DOHH2 (cell line): ENCODE measurements around the gene AJUBA.
"Not testable (repeated sequence)": the region's sequence is repeated elsewhere in the genome, so short reads cannot be mapped to it uniquely, and the experiment has no call there.

ENCODE experiments used
- H3F3A ChIP-seq: fragments of 200-600 bp; sonication (generic), shearing (Covaris generic); 2 replicates; pipeline ENCODE4 v1.6.0; 2016; ENCODE audit warnings: antibody characterized with exemption, mild to moderate bottlenecking; ENCODE audit not compliant: control insufficient read depth, insufficient read depth
- H3K27ac ChIP-seq: fragments of 200-600 bp; sonication (generic); 2 replicates; pipeline ENCODE4 v1.5.1; 2014; ENCODE audit warnings: low read depth, mild to moderate bottlenecking, low read length, moderate library complexity
- H3K27me3 ChIP-seq: fragments of 200-600 bp; sonication (generic); 2 replicates; pipeline ENCODE4 v1.6.1; 2014; ENCODE audit warnings: mild to moderate bottlenecking, low read length, mixed read lengths; ENCODE audit not compliant: control insufficient read depth
- H3K36me3 ChIP-seq: fragments of 200-600 bp; sonication (generic); 2 replicates; pipeline ENCODE4 v1.6.1; 2014; ENCODE audit warnings: mild to moderate bottlenecking, low read length, moderate library complexity, mixed read lengths; ENCODE audit not compliant: control insufficient read depth
- H3K4me1 ChIP-seq: fragments of 200-600 bp; sonication (generic); 2 replicates; pipeline ENCODE4 v1.6.1; 2014; ENCODE audit warnings: mild to moderate bottlenecking, low read length, mixed read lengths; ENCODE audit not compliant: control insufficient read depth
- H3K4me2 ChIP-seq: fragments of 200-600 bp; sonication (generic); 2 replicates; pipeline ENCODE4 v1.6.0; 2014; ENCODE audit warnings: mild to moderate bottlenecking, low read length, moderate library complexity
- H3K4me3 ChIP-seq: fragments of 200-600 bp; sonication (generic); 2 replicates; pipeline ENCODE4 v1.5.1; 2014; ENCODE audit warnings: mild to moderate bottlenecking, low read length, mixed read lengths
- H3K79me2 ChIP-seq: fragments of 200-600 bp; sonication (generic); 2 replicates; pipeline ENCODE4 v1.6.1; 2014; ENCODE audit warnings: mild to moderate bottlenecking, low read length, mixed read lengths; ENCODE audit not compliant: control insufficient read depth
- H3K9me2 ChIP-seq: fragments of 200-600 bp; sonication (generic); replicated peaks from 2 replicates; pipeline ENCODE4 v1.6.1; 2014; ENCODE audit warnings: mild to moderate bottlenecking, low read length, mixed read lengths; ENCODE audit not compliant: control insufficient read depth
- H3K9me3 ChIP-seq: fragments of 200-600 bp; sonication (generic); 2 replicates; pipeline ENCODE4 v1.6.1; 2014; ENCODE audit warnings: antibody characterized with exemption, low read length, mixed read lengths; ENCODE audit not compliant: control insufficient read depth, insufficient read depth
- H4K20me1 ChIP-seq: fragments of 200-600 bp; sonication (generic); 2 replicates; pipeline ENCODE4 v1.6.0; 2014; ENCODE audit warnings: low read depth, mild to moderate bottlenecking, antibody characterized with exemption, low read length, moderate library complexity; ENCODE audit not compliant: control insufficient read depth, insufficient read depth
- EZH2phosphoT487 ChIP-seq: fragments of 200-600 bp; sonication (generic); IDR thresholded peaks from 2 replicates; pipeline ENCODE4 v1.6.1; 2017; ENCODE audit warnings: borderline replicate concordance, mild to moderate bottlenecking, antibody characterized with exemption, low read length, moderate library complexity, mixed read lengths
- TF ChIP-seq, protein P1 (sequence below): fragments of 200-600 bp; sonication (generic); IDR thresholded peaks from one replicate; pipeline ENCODE4 v1.5.1; 2014; ENCODE audit warnings: antibody characterized with exemption, mild to moderate bottlenecking, low read depth, low read length; ENCODE audit not compliant: poor library complexity, severe bottlenecking

AJUBA gene

DNA sequence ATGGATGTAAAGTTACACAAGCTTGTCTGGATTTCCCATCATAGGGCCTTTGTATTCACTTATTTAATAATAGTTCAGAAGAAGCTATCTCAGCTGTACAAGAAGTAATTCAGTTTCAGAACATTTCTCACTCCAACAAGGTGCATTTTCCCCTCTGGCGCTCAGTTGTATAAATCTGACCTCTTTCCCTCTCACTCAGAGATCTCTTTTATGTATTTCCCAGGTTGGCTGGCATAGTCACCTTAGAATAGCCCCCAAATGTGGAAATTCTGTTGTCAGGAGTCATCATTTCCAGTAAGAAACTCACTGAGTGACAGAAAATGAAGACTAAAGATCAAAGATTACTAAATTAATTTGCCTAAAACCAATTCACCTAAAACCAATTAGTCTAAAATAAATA lies 11.2 kb downstream of the AJUBA start:
- Histone ChIP-seq H3K36me3 (no peaks in the 10 kb centered on the region), H3F3A (no peaks in the 10 kb centered on the region), H3K27me3 (no peaks in the 10 kb centered on the region), H3K4me2 (no peak overlapping the region), H3K9me2 (no peaks in the 10 kb centered on the region), H3K79me2 (no peaks in the 10 kb centered on the region), H4K20me1 (no peaks in the 10 kb centered on the region), H3K4me3 (no peak overlapping the region), H3K4me1 (peaks cover 4% of the 10 kb centered on the region), H3K9me3 (no peaks in the 10 kb centered on the region), H3K27ac (no peak overlapping the region)
- TF ChIP-seq, protein P1, sequence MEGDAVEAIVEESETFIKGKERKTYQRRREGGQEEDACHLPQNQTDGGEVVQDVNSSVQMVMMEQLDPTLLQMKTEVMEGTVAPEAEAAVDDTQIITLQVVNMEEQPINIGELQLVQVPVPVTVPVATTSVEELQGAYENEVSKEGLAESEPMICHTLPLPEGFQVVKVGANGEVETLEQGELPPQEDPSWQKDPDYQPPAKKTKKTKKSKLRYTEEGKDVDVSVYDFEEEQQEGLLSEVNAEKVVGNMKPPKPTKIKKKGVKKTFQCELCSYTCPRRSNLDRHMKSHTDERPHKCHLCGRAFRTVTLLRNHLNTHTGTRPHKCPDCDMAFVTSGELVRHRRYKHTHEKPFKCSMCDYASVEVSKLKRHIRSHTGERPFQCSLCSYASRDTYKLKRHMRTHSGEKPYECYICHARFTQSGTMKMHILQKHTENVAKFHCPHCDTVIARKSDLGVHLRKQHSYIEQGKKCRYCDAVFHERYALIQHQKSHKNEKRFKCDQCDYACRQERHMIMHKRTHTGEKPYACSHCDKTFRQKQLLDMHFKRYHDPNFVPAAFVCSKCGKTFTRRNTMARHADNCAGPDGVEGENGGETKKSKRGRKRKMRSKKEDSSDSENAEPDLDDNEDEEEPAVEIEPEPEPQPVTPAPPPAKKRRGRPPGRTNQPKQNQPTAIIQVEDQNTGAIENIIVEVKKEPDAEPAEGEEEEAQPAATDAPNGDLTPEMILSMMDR = no peak
- TF ChIP-seq EZH2phosphoT487 = no peak

DNA sequence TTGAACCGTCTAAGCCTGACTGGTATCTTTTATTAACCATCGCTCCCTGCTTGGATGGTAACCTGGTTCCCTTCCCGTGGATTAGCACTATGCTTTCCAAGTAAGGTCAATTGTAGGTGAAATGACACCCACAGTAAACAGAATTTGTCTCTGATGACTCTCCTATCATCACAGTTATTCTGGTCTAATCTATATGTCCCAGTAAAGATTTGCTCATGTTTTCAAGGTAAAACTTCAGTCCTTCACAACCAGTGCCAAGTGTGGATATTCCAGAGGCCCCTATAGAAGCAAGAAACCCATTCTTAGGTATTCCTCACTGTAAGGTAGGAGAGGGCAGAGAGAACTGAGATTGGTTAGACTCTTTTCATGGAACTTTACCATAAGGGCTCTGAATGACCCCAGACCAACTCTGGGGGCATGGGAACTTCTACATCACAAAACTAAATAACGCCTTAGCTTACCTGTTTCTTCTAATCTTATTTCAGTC lies 15.5 kb downstream of the AJUBA start:
- no peak overlapping the region for H3K27ac ChIP-seq

DNA sequence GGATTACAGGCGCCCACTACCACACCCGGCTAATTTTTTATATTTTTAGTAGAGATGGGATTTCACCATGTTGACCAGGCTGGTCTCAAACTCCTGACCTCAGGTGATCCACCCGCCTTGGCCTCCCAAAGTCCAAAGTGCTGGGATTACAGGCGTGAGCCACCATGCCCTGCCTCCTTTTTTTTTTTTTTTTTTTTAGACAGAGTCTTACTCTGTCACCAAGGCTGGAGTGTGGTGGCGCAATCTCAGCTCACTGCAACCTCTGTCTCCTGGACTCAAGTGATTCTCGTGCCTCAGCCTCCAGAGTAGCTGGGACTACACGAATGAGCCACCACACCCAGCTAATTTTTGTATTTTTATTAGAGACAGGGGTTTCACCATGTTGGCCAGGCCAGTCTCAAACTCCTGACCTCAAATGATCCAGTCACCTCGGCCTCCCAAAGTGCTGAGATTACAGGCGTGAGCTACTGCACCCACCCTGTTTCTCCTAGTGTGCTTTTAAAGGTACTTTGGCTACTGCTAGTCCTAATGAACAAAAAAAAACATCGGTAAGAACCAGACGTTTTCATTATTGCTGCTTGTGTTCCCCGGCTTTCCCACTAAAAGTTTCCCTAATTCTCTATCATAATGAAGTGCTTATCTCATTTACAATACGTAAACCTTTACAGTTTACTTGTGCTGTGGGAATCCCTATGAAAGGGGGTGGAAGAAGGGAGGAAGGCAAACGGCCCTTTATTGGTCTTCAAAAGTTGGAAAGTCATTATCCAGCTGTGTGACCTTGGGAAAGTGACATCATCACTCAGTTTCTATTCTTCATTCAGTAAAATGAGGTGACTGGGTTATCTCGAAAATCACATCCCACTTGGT lies 16.2 kb downstream of the AJUBA start:
- H4K20me1 ChIP-seq, H3F3A ChIP-seq, H3K4me2 ChIP-seq, H3K27me3 ChIP-seq, H3K79me2 ChIP-seq, H3K4me1 ChIP-seq, H3K36me3 ChIP-seq, H3K9me3 ChIP-seq, H3K4me3 ChIP-seq, H3K27ac ChIP-seq, H3K9me2 ChIP-seq: not testable (repeated sequence)

More for the DNA sequence above, 15.5 kb downstream of the AJUBA start:
- Histone ChIP-seq H3K4me2 (no peak overlapping the region), H3F3A (no peaks in the 10 kb centered on the region), H3K27me3 (no peaks in the 10 kb centered on the region), H3K79me2 (no peaks in the 10 kb centered on the region), H3K9me2 (no peaks in the 10 kb centered on the region), H3K4me3 (no peak overlapping the region), H3K9me3 (no peaks in the 10 kb centered on the region), H4K20me1 (no peaks in the 10 kb centered on the region), H3K4me1 (no peaks in the 10 kb centered on the region), H3K36me3 (no peaks in the 10 kb centered on the region)
- TF ChIP-seq EZH2phosphoT487 = no peak
- TF ChIP-seq, protein P1 = no peak

DNA sequence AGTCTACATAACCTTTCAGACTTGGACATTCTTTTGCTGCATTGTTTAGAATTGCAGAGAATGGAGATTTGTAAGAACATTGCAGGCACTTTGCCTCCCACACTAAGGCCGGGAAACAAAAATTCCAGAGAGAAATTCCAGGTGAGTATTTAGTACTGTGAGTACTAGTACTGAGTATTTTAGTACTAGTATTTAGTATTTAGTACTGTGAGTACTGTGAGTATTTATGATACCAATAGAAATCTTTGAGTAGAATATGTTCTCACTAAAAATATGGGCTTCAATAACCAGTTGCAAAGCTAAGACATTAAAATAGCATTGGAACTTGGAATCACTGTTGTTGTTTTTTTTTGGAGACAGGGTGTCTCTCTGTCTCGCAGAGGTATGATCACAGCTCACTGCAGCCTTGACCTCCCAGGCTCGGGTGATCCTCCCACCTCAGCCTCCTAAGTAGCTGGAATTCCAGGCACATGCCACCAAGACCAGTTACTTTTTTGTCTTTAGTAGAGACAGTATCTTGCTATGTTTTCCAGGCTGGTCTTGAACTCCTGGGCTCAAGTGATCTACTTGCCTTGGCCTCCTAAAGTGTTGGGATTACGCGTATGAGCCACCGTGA lies 20.2 kb downstream of the AJUBA start:
- Histone ChIP-seq H3K4me2 (no peak overlapping the region), H3K4me3 (no peak overlapping the region), H4K20me1 (no peaks in the 10 kb centered on the region), H3K9me2 (no peaks in the 10 kb centered on the region), H3K9me3 (no peaks in the 10 kb centered on the region), H3K4me1 (peaks cover 7% of the 10 kb centered on the region), H3K36me3 (no peaks in the 10 kb centered on the region), H3K27me3 (no peaks in the 10 kb centered on the region), H3K27ac (no peak overlapping the region), H3F3A (peaks cover 7% of the 10 kb centered on the region), H3K79me2 (no peaks in the 10 kb centered on the region)
- TF ChIP-seq, protein P1 = no peak
- no peak for TF ChIP-seq EZH2phosphoT487
